OCI-LY1 (cell line): ENCODE measurements around the gene GSK3A.

Source experiments
- H2AFZ ChIP-seq: fragments of 200-600 bp; sonication (generic), shearing (Covaris generic); 2 replicates; pipeline ENCODE4 v1.6.0; 2014; ENCODE audit warnings: antibody characterized with exemption, mild to moderate bottlenecking, low read length
- H3F3A ChIP-seq: fragments of 200-600 bp; sonication (generic), shearing (Covaris generic); 2 replicates; pipeline ENCODE4 v1.6.0; 2014; ENCODE audit warnings: mild to moderate bottlenecking, antibody characterized with exemption, low read length, moderate library complexity; ENCODE audit not compliant: insufficient read depth
- H3K27ac ChIP-seq: fragments of 200-600 bp; sonication (generic); 2 replicates; pipeline ENCODE4 v1.5.1; 2014; ENCODE audit warnings: low read length, mixed run types, mild to moderate bottlenecking, low read depth; ENCODE audit not compliant: poor library complexity, severe bottlenecking
- H3K27me3 ChIP-seq: fragments of 200-600 bp; sonication (generic); 2 replicates; pipeline ENCODE4 v1.6.0; 2014; ENCODE audit warnings: antibody characterized with exemption, mild to moderate bottlenecking, low read length, moderate library complexity; ENCODE audit not compliant: insufficient read depth
- H3K36me3 ChIP-seq: fragments of 200-600 bp; sonication (generic); 2 replicates; pipeline ENCODE4 v1.6.1; 2014; ENCODE audit warnings: mild to moderate bottlenecking, antibody characterized with exemption, low read length, moderate library complexity, mixed read lengths; ENCODE audit not compliant: insufficient read depth
- H3K4me1 ChIP-seq: fragments of 200-600 bp; sonication (generic); 2 replicates; pipeline ENCODE4 v1.5.1; 2014; ENCODE audit warnings: mild to moderate bottlenecking, low read length, moderate library complexity; ENCODE audit not compliant: insufficient read depth, severe bottlenecking
- H3K4me2 ChIP-seq: fragments of 200-600 bp; sonication (generic), shearing (Covaris generic); 2 replicates; pipeline ENCODE4 v1.6.1; 2014; ENCODE audit warnings: low read length
- H3K4me3 ChIP-seq: fragments of 200-600 bp; sonication (generic); 2 replicates; pipeline ENCODE4 v1.5.1; 2014; ENCODE audit warnings: low read length, low read depth, mild to moderate bottlenecking, mixed read lengths; ENCODE audit not compliant: poor library complexity, severe bottlenecking
- H3K79me2 ChIP-seq: fragments of 200-600 bp; shearing (Covaris generic); 2 replicates; pipeline ENCODE4 v1.6.1; 2016; ENCODE audit warnings: mixed run types, low read length, mixed read lengths; ENCODE audit not compliant: insufficient read depth
- H3K9ac ChIP-seq: fragments of 200-600 bp; sonication (generic), shearing (Covaris generic); 2 replicates; pipeline ENCODE4 v1.6.1; 2014; ENCODE audit warnings: mild to moderate bottlenecking, low read length, mixed read lengths
- H3K9me2 ChIP-seq: fragments of 200-600 bp; sonication (generic), shearing (Covaris generic); 2 replicates; pipeline ENCODE4 v1.6.1; 2014; ENCODE audit warnings: low read depth, mild to moderate bottlenecking, low read length, mixed read lengths
- H3K9me3 ChIP-seq: fragments of 200-600 bp; shearing (Covaris generic); 2 replicates; pipeline ENCODE4 v1.6.1; 2014; ENCODE audit warnings: low read length, mixed read lengths
- H4K20me1 ChIP-seq: fragments of 200-600 bp; sonication (generic), shearing (Covaris generic); 2 replicates; pipeline ENCODE4 v1.6.0; 2016; ENCODE audit warnings: mild to moderate bottlenecking, low read length; ENCODE audit not compliant: insufficient read depth
- CTCF ChIP-seq: fragments of 200-600 bp; sonication (generic), shearing (Covaris generic); IDR thresholded peaks from 2 replicates; pipeline ENCODE4 v1.5.1; 2017; ENCODE audit warnings: mild to moderate bottlenecking, antibody characterized with exemption, low read length, moderate library complexity, mixed read lengths
- EZH2 ChIP-seq: fragments of 200-600 bp; sonication (generic), shearing (Covaris generic); IDR thresholded peaks from 2 replicates; pipeline ENCODE4 v1.8.0; 2017; ENCODE audit warnings: borderline replicate concordance, mixed run types, mild to moderate bottlenecking, antibody characterized with exemption, low read length, moderate library complexity, mixed read lengths

GSK3A gene

GRCh38 chr19:42196011-42197001 lies 46.1 kb downstream of the GSK3A start:
- Histone ChIP-seq H3K9me2 (no peaks in the 10 kb centered on the region), H4K20me1 (no peaks in the 10 kb centered on the region), H3F3A (no peaks in the 10 kb centered on the region), H3K9ac (no peak overlapping the region), H2AFZ (no peak overlapping the region), H3K4me1 (peaks cover 17% of the 10 kb centered on the region), H3K79me2 (no peaks in the 10 kb centered on the region), H3K4me2 (no peak overlapping the region), H3K9me3 (no peaks in the 10 kb centered on the region), H3K27me3 (peaks cover 3% of the 10 kb centered on the region; the same call in 1 of the 2 replicates), H3K27ac (no peak overlapping the region), H3K4me3 (no peak overlapping the region), H3K36me3 (peaks cover 44% of the 10 kb centered on the region)
- no peak for TF ChIP-seq CTCF

- no peaks in the 10 kb centered on the region for H4K20me1 ChIP-seq
- no peaks in the 10 kb centered on the region for H3K79me2 ChIP-seq
- peaks cover 7% of the 10 kb centered on the region; the same call in 1 of the 2 replicates for H3K27me3 ChIP-seq
- H3K36me3 ChIP-seq, result peaks cover 20% of the 10 kb centered on the region
- H3K27ac ChIP-seq, result no peak overlapping the region
- no peak overlapping the region for H3K4me3 ChIP-seq
- H3K9ac ChIP-seq, result no peak overlapping the region
- no peaks in the 10 kb centered on the region for H3F3A ChIP-seq
- H2AFZ ChIP-seq, result no peak overlapping the region
- H3K4me2 ChIP-seq, result no peak overlapping the region
- H3K4me1 ChIP-seq, result no peaks in the 10 kb centered on the region
- no peaks in the 10 kb centered on the region for H3K9me3 ChIP-seq
- TF ChIP-seq EZH2 (no peak), CTCF (no peak)
- H3K9me2 ChIP-seq, result no peaks in the 10 kb centered on the region
Measured at GRCh38 chr19:42193706-42194105, 48.7 kb downstream of the GSK3A start.

- TF ChIP-seq EZH2 (no peak), CTCF (no peak)
- Histone ChIP-seq H3K4me1 (no peaks in the 10 kb centered on the region), H3K9me3 (no peaks in the 10 kb centered on the region), H3K9me2 (no peaks in the 10 kb centered on the region), H3K36me3 (peaks cover 17% of the 10 kb centered on the region), H3K27me3 (peaks cover 7% of the 10 kb centered on the region; the same call in 1 of the 2 replicates), H3F3A (no peaks in the 10 kb centered on the region), H4K20me1 (no peaks in the 10 kb centered on the region), H3K79me2 (no peaks in the 10 kb centered on the region), H2AFZ (no peak overlapping the region), H3K4me3 (no peak overlapping the region), H3K4me2 (no peak overlapping the region), H3K9ac (no peak overlapping the region), H3K27ac (no peak overlapping the region)
Measured at GRCh38 chr19:42193294-42193693, 49.1 kb downstream of the GSK3A start.
